Cardiac septum (tissue), 1 donor: ENCODE measurements around the gene PGAP6. TPM values are rescaled to one million over a fixed set of nuclear protein-coding genes. Genes with fewer than 3 reads are reported as not detected.
"Not testable (repeated sequence)": the region's sequence is repeated elsewhere in the genome, so short reads cannot be mapped to it uniquely, and the experiment has no call there.

ENCODE experiments used
- DNase-seq: peaks from one replicate; pipeline ENCODE4 v3.0.0-alpha.2; 2020; ENCODE audit warnings: low spot score
- intact Hi-C: fragments of 100-400 bp; cut with DNase I; formaldehyde crosslinking; loops from one replicate; pipeline ENCODE4 v1.14.0; 2022
- long read RNA-seq: library from polyadenylated mRNA; unstranded; transcript quantifications from one replicate; pipeline ENCODE4 v2.0.0, GENCODE V29; 2021
- total RNA-seq: library from RNA; stranded (reverse); fragmentation: NEBNext Ultra II Directional; extraction: Animal tissue kit (Norgen Biotek cat#: 25700); gene quantifications from one replicate; pipeline ENCODE4 v1.2.1, GENCODE V29; 2021
- donor health status: DM: no; HTN: no; CAD: no.

PGAP6 gene
- total RNA-seq, result 42.8 TPM
- long read RNA-seq, transcript TMEM8A-204 (13 exons, 3,691 nt), result major isoform, 72 of 135 reads
- long read RNA-seq, partial matches to known transcripts, result 34 of 135 reads
- long read RNA-seq, other reads (novel, unspliced or antisense), result 29 of 135 reads

GRCh38 chr16:381789-382717 lies at the start of gene PGAP6:
Gene PGAP6 (minus strand): TSS chr16:381978. CDS start chr16:381821, 157 bp downstream.
- DNase-seq, result peak; percentile 88
- intact Hi-C loops, result no loop called here

GRCh38 chr16:430904-431303 lies 49.1 kb upstream of the PGAP6 start:
- no peak for DNase-seq
- intact Hi-C loops, result no loop called here

GRCh38 chr16:427250-427649 lies 45.5 kb upstream of the PGAP6 start:
- intact Hi-C loops, result loop anchor here (10.0 kb wide), 1 partner anchor 48 kb away; no protein-coding TSS in a partner anchor

GRCh38 chr16:426906-427249 lies 45.1 kb upstream of the PGAP6 start:
- no peak for DNase-seq
- intact Hi-C loops, result loop anchor here (10.0 kb wide), 1 partner anchor 48 kb away; no protein-coding TSS in a partner anchor

More at GRCh38 chr16:427250-427649, 45.5 kb upstream of the PGAP6 start:
- DNase-seq, result no peak

GRCh38 chr16:426115-426905 lies 44.5 kb upstream of the PGAP6 start:
- no peak for DNase-seq
- intact Hi-C loops, result loop anchor here (10.0 kb wide), 1 partner anchor 48 kb away; no protein-coding TSS in a partner anchor

- intact Hi-C loops, result loop anchor here (2.0 to 10.0 kb wide), 2 partner anchors 25 to 49 kb away; partner anchors contain the start of gene DECR2
- no peak for DNase-seq
Observed at GRCh38 chr16:425740-426114, 43.9 kb upstream of the PGAP6 start.

GRCh38 chr16:425082-425718 lies 43.4 kb upstream of the PGAP6 start, which contains the start of gene RAB11FIP3:
Gene RAB11FIP3 (plus strand): TSS chr16:425649. CDS start chr16:426007, 358 bp downstream.
- intact Hi-C loops, result loop anchor here (2.0 to 10.0 kb wide), 2 partner anchors 24 to 50 kb away; partner anchors contain the start of gene DECR2
- peak; percentile 93 for DNase-seq

GRCh38 chr16:424623-425081 lies 42.9 kb upstream of the PGAP6 start:
- intact Hi-C loops, result loop anchor here (2.0 to 10.0 kb wide), 2 partner anchors 24 to 50 kb away; partner anchors contain the start of gene DECR2
- no peak for DNase-seq

- peak; percentile 81 for DNase-seq
- intact Hi-C loops, result loop anchor here (2.0 to 10.0 kb wide), 2 partner anchors 23 to 51 kb away; partner anchors contain the start of gene DECR2
Observed at GRCh38 chr16:424033-424622, 42.4 kb upstream of the PGAP6 start.

GRCh38 chr16:422179-422578 lies 40.4 kb upstream of the PGAP6 start:
- DNase-seq, result not testable (repeated sequence)
- intact Hi-C loops, result loop anchor here (10.0 kb wide), 1 partner anchor 53 kb away; no protein-coding TSS in a partner anchor

GRCh38 chr16:415170-415498 lies 33.4 kb upstream of the PGAP6 start:
- not testable (repeated sequence) for DNase-seq

GRCh38 chr16:414395-415169 lies 32.8 kb upstream of the PGAP6 start:
- intact Hi-C loops, result no loop called here
- DNase-seq, result no peak

More at GRCh38 chr16:415170-415498, 33.4 kb upstream of the PGAP6 start:
- intact Hi-C loops, result not testable (repeated sequence)

- intact Hi-C loops, result no loop called here
- no peak for DNase-seq
Observed at GRCh38 chr16:411576-412265, 29.9 kb upstream of the PGAP6 start.

- no peak for DNase-seq
- intact Hi-C loops, result no loop called here
Observed at GRCh38 chr16:410516-411178, 28.9 kb upstream of the PGAP6 start.

GRCh38 chr16:407253-407652 lies 25.5 kb upstream of the PGAP6 start:
- intact Hi-C loops, result no loop called here
- no peak for DNase-seq

- intact Hi-C loops, result no loop called here
- DNase-seq, result no peak
Observed at GRCh38 chr16:405548-406506, 24.0 kb upstream of the PGAP6 start.
